Karpas-422 (cell line): Measurements from ENCODE around the gene JMJD8. TPM values are rescaled to one million over a fixed set of nuclear protein-coding genes. Genes with fewer than 3 reads are reported as not detected.

ENCODE experiments used
- DNase-seq: peaks from one replicate; pipeline ENCODE4 v3.0.0-alpha.2; 2015
- H2AFZ ChIP-seq: fragments of 200-600 bp; sonication (generic); 2 replicates; pipeline ENCODE4 v1.6.1; 2014; ENCODE audit warnings: antibody characterized with exemption, low read length, mixed read lengths
- H3K27ac ChIP-seq: fragments of 200-600 bp; sonication (generic); 2 replicates; pipeline ENCODE4 v1.5.1; 2014; ENCODE audit warnings: mild to moderate bottlenecking, low read length, moderate library complexity
- H3K27me3 ChIP-seq: fragments of 200-600 bp; sonication (generic); 2 replicates; pipeline ENCODE4 v1.6.1; 2014; ENCODE audit warnings: low read length, mixed read lengths
- H3K36me3 ChIP-seq: fragments of 200-600 bp; sonication (generic); 2 replicates; pipeline ENCODE4 v1.6.1; 2014; ENCODE audit warnings: low read length, mixed read lengths; ENCODE audit not compliant: insufficient read depth
- H3K4me1 ChIP-seq: fragments of 200-600 bp; sonication (generic); 2 replicates; pipeline ENCODE4 v1.6.1; 2014; ENCODE audit warnings: mild to moderate bottlenecking, low read length, mixed read lengths
- H3K4me2 ChIP-seq: fragments of 200-600 bp; sonication (generic); 2 replicates; pipeline ENCODE4 v1.6.1; 2014; ENCODE audit warnings: low read length, low read depth, mild to moderate bottlenecking; ENCODE audit not compliant: poor library complexity, severe bottlenecking
- H3K4me3 ChIP-seq: fragments of 200-600 bp; sonication (generic); 2 replicates; pipeline ENCODE4 v1.5.1; 2014; ENCODE audit warnings: mild to moderate bottlenecking, antibody characterized with exemption, low read length, mixed read lengths
- H3K79me2 ChIP-seq: fragments of 200-600 bp; sonication (generic); 2 replicates; pipeline ENCODE4 v1.6.1; 2014; ENCODE audit warnings: mild to moderate bottlenecking, low read length, mixed read lengths
- H3K9ac ChIP-seq: fragments of 200-600 bp; sonication (generic); 2 replicates; pipeline ENCODE4 v1.6.0; 2014; ENCODE audit warnings: low read length
- H3K9me2 ChIP-seq: fragments of 200-600 bp; sonication (generic), shearing (Covaris generic); replicated peaks from 2 replicates; pipeline ENCODE4 v1.6.0; 2014; ENCODE audit warnings: mild to moderate bottlenecking, low read length, moderate library complexity; ENCODE audit not compliant: insufficient read depth
- H3K9me3 ChIP-seq: fragments of 300-700, 200-600 bp; sonication (generic); 2 replicates; pipeline ENCODE4 v1.6.1; 2014; ENCODE audit warnings: low read length, mixed read lengths
- H4K20me1 ChIP-seq: fragments of 200-600 bp; sonication (generic); 2 replicates; pipeline ENCODE4 v1.6.1; 2014; ENCODE audit warnings: mild to moderate bottlenecking, antibody characterized with exemption, low read length, low read depth; ENCODE audit not compliant: insufficient read depth
- total RNA-seq: library from RNA; depleted of rRNA; stranded (reverse); fragments of >200 nt; shearing (Covaris generic); gene quantifications from 2 replicates; pipeline ENCODE4 v1.2.3, GENCODE V29; 2014; ENCODE audit warnings: low replicate concordance

Gene JMJD8
- total RNA-seq, 1 experiment from 2014 or later: 28.1 TPM

- DNase-seq: no peak
- Histone ChIP-seq H3K9me3 (no peaks in the 10 kb centered on the region), H3K79me2 (no peaks in the 10 kb centered on the region), H4K20me1 (peaks cover 15% of the 10 kb centered on the region; the same call in 1 of the 2 replicates), H3K4me2 (no peak overlapping the region), H3K27me3 (no peaks in the 10 kb centered on the region), H3K9ac (no peak overlapping the region), H3K4me3 (no peak overlapping the region), H3K27ac (no peak overlapping the region), H3K36me3 (no peaks in the 10 kb centered on the region), H3K9me2 (no peaks in the 10 kb centered on the region), H2AFZ (no peak overlapping the region), H3K4me1 (peaks cover 9% of the 10 kb centered on the region)
These were observed 24.8 kb upstream of the JMJD8 start for GRCh38 chr16:708959-709358.

GRCh38 chr16:708019-708418 lies 23.9 kb upstream of the JMJD8 start:
- Histone ChIP-seq H3K9ac (no peak overlapping the region), H3K4me2 (no peak overlapping the region), H3K9me2 (no peaks in the 10 kb centered on the region), H3K36me3 (no peaks in the 10 kb centered on the region), H3K4me1 (peaks cover 9% of the 10 kb centered on the region), H4K20me1 (peaks cover 11% of the 10 kb centered on the region; the same call in 1 of the 2 replicates), H3K4me3 (no peak overlapping the region), H3K27me3 (no peaks in the 10 kb centered on the region), H3K79me2 (no peaks in the 10 kb centered on the region), H3K27ac (no peak overlapping the region), H3K9me3 (no peaks in the 10 kb centered on the region), H2AFZ (no peak overlapping the region)
- no peak for DNase-seq

- H4K20me1 ChIP-seq: peaks cover 11% of the 10 kb centered on the region; the same call in 1 of the 2 replicates
- DNase-seq: no peak
- no peaks in the 10 kb centered on the region for H3K9me3 ChIP-seq
- H3K4me2 ChIP-seq: no peak overlapping the region
- H3K27ac ChIP-seq: no peak overlapping the region
- H3K79me2 ChIP-seq: no peaks in the 10 kb centered on the region
- H3K4me3 ChIP-seq: no peak overlapping the region
- no peaks in the 10 kb centered on the region for H3K9me2 ChIP-seq
- H3K4me1 ChIP-seq: peaks cover 9% of the 10 kb centered on the region
- H3K27me3 ChIP-seq: no peaks in the 10 kb centered on the region
- H3K36me3 ChIP-seq: no peaks in the 10 kb centered on the region
- H3K9ac ChIP-seq: no peak overlapping the region
- H2AFZ ChIP-seq: no peak overlapping the region
These were observed 23.0 kb upstream of the JMJD8 start for GRCh38 chr16:707062-707538.

GRCh38 chr16:706189-707061 lies 22.3 kb upstream of the JMJD8 start:
- no peak overlapping the region for H3K4me2 ChIP-seq
- H3K27me3 ChIP-seq: no peaks in the 10 kb centered on the region
- no peaks in the 10 kb centered on the region for H3K9me3 ChIP-seq
- H4K20me1 ChIP-seq: peaks cover 11% of the 10 kb centered on the region; the same call in 1 of the 2 replicates
- no peak overlapping the region for H2AFZ ChIP-seq
- no peak overlapping the region for H3K4me3 ChIP-seq
- H3K4me1 ChIP-seq: peaks cover 9% of the 10 kb centered on the region
- H3K79me2 ChIP-seq: no peaks in the 10 kb centered on the region
- H3K9me2 ChIP-seq: no peaks in the 10 kb centered on the region
- no peak overlapping the region for H3K9ac ChIP-seq
- H3K27ac ChIP-seq: no peak overlapping the region
- no peaks in the 10 kb centered on the region for H3K36me3 ChIP-seq
- no peak for DNase-seq

GRCh38 chr16:705431-706188 lies 21.5 kb upstream of the JMJD8 start, which contains the start of gene FBXL16:
FBXL16 (minus strand) TSS chr16:705801; CDS start chr16:697405, 8,396 bp downstream.
- no peak within 1 kb of the TSS for H3K4me2 ChIP-seq
- H4K20me1 ChIP-seq: peaks cover 11% of the 10 kb centered on the region; the same call in 1 of the 2 replicates

GRCh38 chr16:704552-705380 lies 20.6 kb upstream of the JMJD8 start:
- Histone ChIP-seq H3K4me3 (no peak overlapping the region), H3K4me1 (peaks cover 3% of the 10 kb centered on the region), H4K20me1 (peaks cover 4% of the 10 kb centered on the region; the same call in 1 of the 2 replicates), H2AFZ (no peak overlapping the region), H3K27me3 (no peaks in the 10 kb centered on the region), H3K79me2 (no peaks in the 10 kb centered on the region), H3K36me3 (no peaks in the 10 kb centered on the region), H3K27ac (no peak overlapping the region), H3K4me2 (no peak overlapping the region), H3K9me2 (no peaks in the 10 kb centered on the region), H3K9me3 (no peaks in the 10 kb centered on the region), H3K9ac (no peak overlapping the region)
- no peak for DNase-seq

More at GRCh38 chr16:705431-706188, 21.5 kb upstream of the JMJD8 start, which contains the start of gene FBXL16:
- DNase-seq: peak; percentile 68
- Histone ChIP-seq H3K36me3 (no peaks in the 10 kb centered on the region), H3K9me3 (no peaks in the 10 kb centered on the region), H3K27ac (no peak within 1 kb of the TSS), H3K79me2 (no peaks in the 10 kb centered on the region), H3K9ac (no peak within 1 kb of the TSS), H3K4me3 (no peak within 1 kb of the TSS), H2AFZ (no peak within 1 kb of the TSS), H3K4me1 (peaks cover 9% of the 10 kb centered on the region), H3K9me2 (no peaks in the 10 kb centered on the region), H3K27me3 (no peaks in the 10 kb centered on the region)

- Histone ChIP-seq H3K4me2 (no peak overlapping the region), H3K36me3 (no peaks in the 10 kb centered on the region), H3K79me2 (no peaks in the 10 kb centered on the region), H3K27me3 (no peaks in the 10 kb centered on the region), H3K27ac (no peak overlapping the region), H4K20me1 (0 out of 2 replicates have a peak, but pooled peaks cover 3% of the 10 kb centered on the region), H3K4me1 (no peaks in the 10 kb centered on the region), H3K9me3 (no peaks in the 10 kb centered on the region), H2AFZ (no peak overlapping the region), H3K4me3 (no peak overlapping the region), H3K9ac (no peak overlapping the region), H3K9me2 (no peaks in the 10 kb centered on the region)
- DNase-seq: no peak
These were observed 19.9 kb upstream of the JMJD8 start for GRCh38 chr16:704047-704446.
